WTC11 (cell line): ENCODE measurements around the gene AKAP13. TPM values are rescaled to one million over a fixed set of nuclear protein-coding genes. Genes with fewer than 3 reads are reported as not detected.

Experiments
- ATAC-seq: fragments of 200-7000 bp; cut with Tn5 transposase; 2 replicates; pipeline ENCODE4 v1.10.0; 2021; ENCODE audit warnings: mild to moderate bottlenecking, moderate library complexity
- CTCF ChIA-PET: fragments of 300-600 bp; sonication (Branson Sonifier 250); formaldehyde crosslinking; loops from one replicate; lab custom pipeline; 2021; ENCODE audit warnings: antibody characterized with exemption; lab: Charles Lee
- POLR2A ChIA-PET: fragments of 350-600 bp; sonication (Branson Sonifier 250); formaldehyde crosslinking; loops from one replicate; lab custom pipeline; 2021; ENCODE audit warnings: antibody characterized with exemption; lab: Charles Lee
- DNase-seq: peaks from one replicate; pipeline ENCODE4 v3.0.0; 2021; ENCODE audit warnings: low spot score
- H3K27ac Mint-ChIP-seq: 2 replicates; pipeline ENCODE4 v1.8.0; 2021; ENCODE audit warnings: mixed read lengths
- H3K27me3 Mint-ChIP-seq: 2 replicates; pipeline ENCODE4 v1.8.0; 2021; ENCODE audit warnings: low read depth, mild to moderate bottlenecking, moderate library complexity, mixed read lengths
- H3K36me3 Mint-ChIP-seq: 2 replicates; pipeline ENCODE4 v1.8.0; 2021; ENCODE audit warnings: mixed read lengths
- H3K4me1 Mint-ChIP-seq: 2 replicates; pipeline ENCODE4 v1.8.0; 2022; ENCODE audit warnings: mixed read lengths
- H3K4me3 Mint-ChIP-seq: 2 replicates; pipeline ENCODE4 v1.8.0; 2021; ENCODE audit warnings: mild to moderate bottlenecking, moderate library complexity, mixed read lengths
- H3K9me3 Mint-ChIP-seq: 2 replicates; pipeline ENCODE4 v1.8.0; 2021; ENCODE audit warnings: mixed read lengths
- FOXJ3 ChIP-seq: sonication (generic); formaldehyde crosslinking; IDR thresholded peaks from 2 replicates; pipeline ENCODE4 v1.9.0; 2021; ENCODE audit warnings: missing genetic modification reagents, mild to moderate bottlenecking, borderline replicate concordance
- IRF2 ChIP-seq: sonication (generic); formaldehyde crosslinking; IDR thresholded peaks from 2 replicates; pipeline ENCODE4 v1.8.0; 2022; ENCODE audit warnings: low read depth, missing genetic modification reagents, borderline replicate concordance
- JAZF1 ChIP-seq: fragments of 250-450 bp; sonication (Bioruptor Pico); IDR thresholded peaks from 2 replicates; pipeline ENCODE4 v1.9.0; 2021; ENCODE audit warnings: moderate library complexity, mild to moderate bottlenecking, inconsistent platforms
- KAT7 ChIP-seq: sonication (generic); formaldehyde crosslinking; IDR thresholded peaks from 2 replicates; pipeline ENCODE4 v1.8.1; 2023; ENCODE audit warnings: missing genetic modification reagents, mild to moderate bottlenecking, borderline replicate concordance
- NFE2L1 ChIP-seq: sonication (generic); formaldehyde crosslinking; IDR thresholded peaks from 2 replicates; pipeline ENCODE4 v1.8.1; 2023; ENCODE audit warnings: missing genetic modification reagents
- NFYB ChIP-seq: sonication (generic); formaldehyde crosslinking; conservative IDR thresholded peaks from 2 replicates; pipeline ENCODE4 v1.8.0; 2022; ENCODE audit warnings: low read depth, missing genetic modification reagents
- NR1H2 ChIP-seq: sonication (generic); formaldehyde crosslinking; IDR thresholded peaks from 2 replicates; pipeline ENCODE4 v1.9.0; 2021; ENCODE audit warnings: mild to moderate bottlenecking, moderate library complexity, missing genetic modification reagents
- RELA ChIP-seq: sonication (generic); formaldehyde crosslinking; IDR thresholded peaks from 2 replicates; pipeline ENCODE4 v1.8.1; 2022; ENCODE audit warnings: missing genetic modification reagents, mild to moderate bottlenecking, borderline replicate concordance
- SMAD3 ChIP-seq: sonication (generic); formaldehyde crosslinking; IDR thresholded peaks from 2 replicates; pipeline ENCODE4 v1.8.0; 2022; ENCODE audit warnings: missing genetic modification reagents, mild to moderate bottlenecking, borderline replicate concordance
- TEAD4 ChIP-seq: sonication (generic); formaldehyde crosslinking; IDR thresholded peaks from 2 replicates; pipeline ENCODE4 v1.8.0; 2022; ENCODE audit warnings: mild to moderate bottlenecking, missing genetic modification reagents
- TP53 ChIP-seq: sonication (generic); formaldehyde crosslinking; IDR thresholded peaks from 2 replicates; pipeline ENCODE4 v1.8.1; 2023; ENCODE audit warnings: mild to moderate bottlenecking, missing genetic modification reagents
- ZNF138 ChIP-seq: sonication (generic); formaldehyde crosslinking; conservative IDR thresholded peaks from 2 replicates; pipeline ENCODE4 v1.8.1; 2022; ENCODE audit warnings: mild to moderate bottlenecking, moderate library complexity, missing genetic modification reagents
- ZNF396 ChIP-seq: fragments of 250-450 bp; sonication (Bioruptor Pico); IDR thresholded peaks from 2 replicates; pipeline ENCODE4 v1.8.0; 2021; ENCODE audit warnings: mild to moderate bottlenecking, moderate library complexity, borderline replicate concordance
- total RNA-seq: library from RNA; stranded (reverse); gene quantifications from 3 replicates; pipeline ENCODE4 v1.2.3, GENCODE V29; 2021
- TF ChIP-seq, protein P1 (sequence below): fragments of 250-450 bp; sonication (Bioruptor Pico); IDR thresholded peaks from 2 replicates; pipeline ENCODE4 v1.9.0; 2021; ENCODE audit warnings: mild to moderate bottlenecking
- TF ChIP-seq, protein P2 (sequence below): sonication (generic); formaldehyde crosslinking; IDR thresholded peaks from 2 replicates; pipeline ENCODE4 v1.8.1; 2023; ENCODE audit warnings: mild to moderate bottlenecking, missing genetic modification reagents
- TF ChIP-seq, protein P3 (sequence below): fragments of 250-450 bp; sonication (Bioruptor Pico); IDR thresholded peaks from 2 replicates; pipeline ENCODE4 v1.9.0; 2021; ENCODE audit warnings: mild to moderate bottlenecking, borderline replicate concordance
- TF ChIP-seq, protein P4 (sequence below): sonication (generic); formaldehyde crosslinking; IDR thresholded peaks from 2 replicates; pipeline ENCODE4 v1.8.0; 2022; ENCODE audit warnings: mild to moderate bottlenecking, missing genetic modification reagents
- TF ChIP-seq, protein P5 (sequence below): sonication (generic); formaldehyde crosslinking; conservative IDR thresholded peaks from 2 replicates; pipeline ENCODE4 v1.8.1; 2022; ENCODE audit warnings: mild to moderate bottlenecking, missing genetic modification reagents
- TF ChIP-seq, protein P6 (sequence below): fragments of 250-450 bp; sonication (Bioruptor Pico); IDR thresholded peaks from 2 replicates; pipeline ENCODE4 v1.9.0; 2021; ENCODE audit warnings: mild to moderate bottlenecking

The AKAP13 gene
- total RNA-seq, 1 experiment from 2014 or later, result 50.3 TPM

DNA sequence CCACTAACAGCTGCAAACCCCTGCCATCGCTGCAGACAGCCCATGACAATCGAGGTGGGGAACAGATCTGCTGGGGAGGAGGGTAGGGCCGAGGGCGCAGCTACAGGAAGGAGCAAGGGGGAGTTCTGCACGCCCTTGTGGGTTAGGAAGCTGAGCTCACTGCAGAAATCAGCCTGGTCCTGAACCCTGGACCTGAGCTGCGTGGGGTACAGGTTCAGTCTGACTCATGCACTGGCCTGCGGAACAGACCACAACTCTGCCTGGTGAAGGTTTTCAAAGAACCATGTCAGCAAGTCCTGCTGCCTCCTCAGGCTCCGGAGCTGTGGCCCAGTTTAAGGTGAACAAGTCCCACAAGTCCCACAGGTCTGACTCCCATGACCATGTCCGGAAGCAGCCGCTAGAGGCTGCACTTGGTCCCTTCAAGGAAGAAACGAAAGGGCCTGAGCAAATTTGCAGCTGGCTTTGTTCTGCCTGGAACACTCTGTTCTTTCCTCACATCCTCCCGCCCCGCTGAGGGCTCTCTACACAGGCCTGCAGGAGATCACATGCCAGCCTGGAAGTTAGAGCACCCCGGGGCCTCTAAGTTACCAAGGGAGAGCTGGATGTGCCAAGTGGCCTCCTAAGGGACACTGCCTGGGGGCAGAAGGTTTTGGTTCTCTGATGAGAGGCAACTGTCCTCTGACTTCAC lies 49.4 kb upstream of the AKAP13 start (continued):
- no peak for TF ChIP-seq SMAD3 (CRISPR knock-in tag)
- TF ChIP-seq, all 79 proteins: peak for 4

DNA sequence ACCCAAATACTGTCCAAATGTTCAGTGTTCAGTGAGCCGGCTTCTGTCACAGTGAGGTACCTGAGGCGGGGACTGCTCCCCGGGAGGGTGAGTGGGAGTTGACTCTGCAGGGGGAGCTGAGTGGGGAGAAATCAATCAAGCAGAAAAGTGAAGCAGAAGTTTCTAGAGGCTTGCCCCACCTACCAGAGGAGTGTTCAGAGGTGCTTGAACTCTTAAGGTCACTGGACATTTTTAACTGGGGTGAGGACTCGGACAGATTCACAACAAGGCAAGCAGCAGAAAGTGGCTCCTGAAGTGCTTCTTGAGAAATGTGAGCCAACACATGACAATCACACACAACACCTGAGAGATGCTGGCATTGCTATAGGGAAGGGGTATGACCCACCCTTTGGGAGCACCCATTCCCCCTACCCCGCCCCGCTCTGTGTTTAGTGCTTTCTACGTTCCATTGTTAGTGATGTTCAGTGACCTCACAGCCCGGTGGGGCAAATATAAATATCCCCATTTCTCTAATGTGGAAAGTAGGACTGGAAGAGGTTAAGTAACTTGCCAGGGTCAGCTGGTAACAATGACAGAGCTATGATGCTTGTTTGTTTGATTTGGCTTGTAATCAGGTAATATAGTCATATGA lies 48.6 kb upstream of the AKAP13 start:
- no peak overlapping the region for H3K4me3 Mint-ChIP-seq
- TF ChIP-seq NFYB (no peak), TEAD4 (CRISPR knock-in tag) (no peak), TP53 (CRISPR knock-in tag) (no peak), RELA (CRISPR knock-in tag) (no peak), ZNF396 (CRISPR knock-in tag) (no peak), NFE2L1 (CRISPR knock-in tag) (no peak), IRF2 (CRISPR knock-in tag) (no peak), FOXJ3 (CRISPR knock-in tag) (no peak), NR1H2 (CRISPR knock-in tag) (no peak), KAT7 (CRISPR knock-in tag) (no peak), JAZF1 (CRISPR knock-in tag) (no peak), ZNF138 (no peak)
- TF ChIP-seq, protein P1, sequence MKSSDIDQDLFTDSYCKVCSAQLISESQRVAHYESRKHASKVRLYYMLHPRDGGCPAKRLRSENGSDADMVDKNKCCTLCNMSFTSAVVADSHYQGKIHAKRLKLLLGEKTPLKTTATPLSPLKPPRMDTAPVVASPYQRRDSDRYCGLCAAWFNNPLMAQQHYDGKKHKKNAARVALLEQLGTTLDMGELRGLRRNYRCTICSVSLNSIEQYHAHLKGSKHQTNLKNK (CRISPR knock-in tag), result no peak
- TF ChIP-seq, protein P2, sequence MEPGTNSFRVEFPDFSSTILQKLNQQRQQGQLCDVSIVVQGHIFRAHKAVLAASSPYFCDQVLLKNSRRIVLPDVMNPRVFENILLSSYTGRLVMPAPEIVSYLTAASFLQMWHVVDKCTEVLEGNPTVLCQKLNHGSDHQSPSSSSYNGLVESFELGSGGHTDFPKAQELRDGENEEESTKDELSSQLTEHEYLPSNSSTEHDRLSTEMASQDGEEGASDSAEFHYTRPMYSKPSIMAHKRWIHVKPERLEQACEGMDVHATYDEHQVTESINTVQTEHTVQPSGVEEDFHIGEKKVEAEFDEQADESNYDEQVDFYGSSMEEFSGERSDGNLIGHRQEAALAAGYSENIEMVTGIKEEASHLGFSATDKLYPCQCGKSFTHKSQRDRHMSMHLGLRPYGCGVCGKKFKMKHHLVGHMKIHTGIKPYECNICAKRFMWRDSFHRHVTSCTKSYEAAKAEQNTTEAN, result no peak
- TF ChIP-seq, protein P3, sequence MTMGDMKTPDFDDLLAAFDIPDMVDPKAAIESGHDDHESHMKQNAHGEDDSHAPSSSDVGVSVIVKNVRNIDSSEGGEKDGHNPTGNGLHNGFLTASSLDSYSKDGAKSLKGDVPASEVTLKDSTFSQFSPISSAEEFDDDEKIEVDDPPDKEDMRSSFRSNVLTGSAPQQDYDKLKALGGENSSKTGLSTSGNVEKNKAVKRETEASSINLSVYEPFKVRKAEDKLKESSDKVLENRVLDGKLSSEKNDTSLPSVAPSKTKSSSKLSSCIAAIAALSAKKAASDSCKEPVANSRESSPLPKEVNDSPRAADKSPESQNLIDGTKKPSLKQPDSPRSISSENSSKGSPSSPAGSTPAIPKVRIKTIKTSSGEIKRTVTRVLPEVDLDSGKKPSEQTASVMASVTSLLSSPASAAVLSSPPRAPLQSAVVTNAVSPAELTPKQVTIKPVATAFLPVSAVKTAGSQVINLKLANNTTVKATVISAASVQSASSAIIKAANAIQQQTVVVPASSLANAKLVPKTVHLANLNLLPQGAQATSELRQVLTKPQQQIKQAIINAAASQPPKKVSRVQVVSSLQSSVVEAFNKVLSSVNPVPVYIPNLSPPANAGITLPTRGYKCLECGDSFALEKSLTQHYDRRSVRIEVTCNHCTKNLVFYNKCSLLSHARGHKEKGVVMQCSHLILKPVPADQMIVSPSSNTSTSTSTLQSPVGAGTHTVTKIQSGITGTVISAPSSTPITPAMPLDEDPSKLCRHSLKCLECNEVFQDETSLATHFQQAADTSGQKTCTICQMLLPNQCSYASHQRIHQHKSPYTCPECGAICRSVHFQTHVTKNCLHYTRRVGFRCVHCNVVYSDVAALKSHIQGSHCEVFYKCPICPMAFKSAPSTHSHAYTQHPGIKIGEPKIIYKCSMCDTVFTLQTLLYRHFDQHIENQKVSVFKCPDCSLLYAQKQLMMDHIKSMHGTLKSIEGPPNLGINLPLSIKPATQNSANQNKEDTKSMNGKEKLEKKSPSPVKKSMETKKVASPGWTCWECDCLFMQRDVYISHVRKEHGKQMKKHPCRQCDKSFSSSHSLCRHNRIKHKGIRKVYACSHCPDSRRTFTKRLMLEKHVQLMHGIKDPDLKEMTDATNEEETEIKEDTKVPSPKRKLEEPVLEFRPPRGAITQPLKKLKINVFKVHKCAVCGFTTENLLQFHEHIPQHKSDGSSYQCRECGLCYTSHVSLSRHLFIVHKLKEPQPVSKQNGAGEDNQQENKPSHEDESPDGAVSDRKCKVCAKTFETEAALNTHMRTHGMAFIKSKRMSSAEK (CRISPR knock-in tag), result no peak
- TF ChIP-seq, protein P4, sequence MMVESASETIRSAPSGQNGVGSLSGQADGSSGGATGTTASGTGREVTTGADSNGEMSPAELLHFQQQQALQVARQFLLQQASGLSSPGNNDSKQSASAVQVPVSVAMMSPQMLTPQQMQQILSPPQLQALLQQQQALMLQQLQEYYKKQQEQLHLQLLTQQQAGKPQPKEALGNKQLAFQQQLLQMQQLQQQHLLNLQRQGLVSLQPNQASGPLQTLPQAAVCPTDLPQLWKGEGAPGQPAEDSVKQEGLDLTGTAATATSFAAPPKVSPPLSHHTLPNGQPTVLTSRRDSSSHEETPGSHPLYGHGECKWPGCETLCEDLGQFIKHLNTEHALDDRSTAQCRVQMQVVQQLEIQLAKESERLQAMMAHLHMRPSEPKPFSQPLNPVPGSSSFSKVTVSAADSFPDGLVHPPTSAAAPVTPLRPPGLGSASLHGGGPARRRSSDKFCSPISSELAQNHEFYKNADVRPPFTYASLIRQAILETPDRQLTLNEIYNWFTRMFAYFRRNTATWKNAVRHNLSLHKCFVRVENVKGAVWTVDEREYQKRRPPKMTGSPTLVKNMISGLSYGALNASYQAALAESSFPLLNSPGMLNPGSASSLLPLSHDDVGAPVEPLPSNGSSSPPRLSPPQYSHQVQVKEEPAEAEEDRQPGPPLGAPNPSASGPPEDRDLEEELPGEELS, result no peak
- TF ChIP-seq, protein P5, sequence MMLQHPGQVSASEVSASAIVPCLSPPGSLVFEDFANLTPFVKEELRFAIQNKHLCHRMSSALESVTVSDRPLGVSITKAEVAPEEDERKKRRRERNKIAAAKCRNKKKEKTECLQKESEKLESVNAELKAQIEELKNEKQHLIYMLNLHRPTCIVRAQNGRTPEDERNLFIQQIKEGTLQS, result no peak
- TF ChIP-seq, protein P6, sequence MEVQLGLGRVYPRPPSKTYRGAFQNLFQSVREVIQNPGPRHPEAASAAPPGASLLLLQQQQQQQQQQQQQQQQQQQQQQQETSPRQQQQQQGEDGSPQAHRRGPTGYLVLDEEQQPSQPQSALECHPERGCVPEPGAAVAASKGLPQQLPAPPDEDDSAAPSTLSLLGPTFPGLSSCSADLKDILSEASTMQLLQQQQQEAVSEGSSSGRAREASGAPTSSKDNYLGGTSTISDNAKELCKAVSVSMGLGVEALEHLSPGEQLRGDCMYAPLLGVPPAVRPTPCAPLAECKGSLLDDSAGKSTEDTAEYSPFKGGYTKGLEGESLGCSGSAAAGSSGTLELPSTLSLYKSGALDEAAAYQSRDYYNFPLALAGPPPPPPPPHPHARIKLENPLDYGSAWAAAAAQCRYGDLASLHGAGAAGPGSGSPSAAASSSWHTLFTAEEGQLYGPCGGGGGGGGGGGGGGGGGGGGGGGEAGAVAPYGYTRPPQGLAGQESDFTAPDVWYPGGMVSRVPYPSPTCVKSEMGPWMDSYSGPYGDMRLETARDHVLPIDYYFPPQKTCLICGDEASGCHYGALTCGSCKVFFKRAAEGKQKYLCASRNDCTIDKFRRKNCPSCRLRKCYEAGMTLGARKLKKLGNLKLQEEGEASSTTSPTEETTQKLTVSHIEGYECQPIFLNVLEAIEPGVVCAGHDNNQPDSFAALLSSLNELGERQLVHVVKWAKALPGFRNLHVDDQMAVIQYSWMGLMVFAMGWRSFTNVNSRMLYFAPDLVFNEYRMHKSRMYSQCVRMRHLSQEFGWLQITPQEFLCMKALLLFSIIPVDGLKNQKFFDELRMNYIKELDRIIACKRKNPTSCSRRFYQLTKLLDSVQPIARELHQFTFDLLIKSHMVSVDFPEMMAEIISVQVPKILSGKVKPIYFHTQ, result no peak
- H3K9me3 Mint-ChIP-seq, result 0 out of 2 replicates have a peak, but pooled peaks cover 4% of the 10 kb centered on the region
- no peak overlapping the region for H3K27ac Mint-ChIP-seq
- peaks cover 14% of the 10 kb centered on the region for H3K27me3 Mint-ChIP-seq
- ATAC-seq (no peak), DNase-seq (no peak)
- H3K36me3 Mint-ChIP-seq, result no peaks in the 10 kb centered on the region
- ChIA-PET POLR2A (interaction anchor here (1.1 kb wide), 1 partner anchor 49 kb away, joined by 3 read pairs; the partner anchor contains the start of gene AKAP13), CTCF (interaction anchor here (0.6 to 1.9 kb wide), 34 partner anchors 10 to 447 kb away, joined by 3 to 19 read pairs (median 4); partner anchors contain the start of gene AKAP13)
- H3K4me1 Mint-ChIP-seq, result peaks cover 25% of the 10 kb centered on the region
